Dermis lymphatic vessel endothelial cell (primary cell): Measurements from ENCODE around the gene SMNDC1. TPM values are rescaled to one million over a fixed set of nuclear protein-coding genes. Genes with fewer than 3 reads are reported as not detected.

ENCODE experiments used
- total RNA-seq: library from RNA; depleted of rRNA; stranded (reverse); fragments of >200 nt; gene quantifications from 2 replicates; pipeline ENCODE4 v1.2.1, GENCODE V29; 2014

Gene SMNDC1
- 6.3 and 8.4 TPM in 2 replicates for total RNA-seq

DNA sequence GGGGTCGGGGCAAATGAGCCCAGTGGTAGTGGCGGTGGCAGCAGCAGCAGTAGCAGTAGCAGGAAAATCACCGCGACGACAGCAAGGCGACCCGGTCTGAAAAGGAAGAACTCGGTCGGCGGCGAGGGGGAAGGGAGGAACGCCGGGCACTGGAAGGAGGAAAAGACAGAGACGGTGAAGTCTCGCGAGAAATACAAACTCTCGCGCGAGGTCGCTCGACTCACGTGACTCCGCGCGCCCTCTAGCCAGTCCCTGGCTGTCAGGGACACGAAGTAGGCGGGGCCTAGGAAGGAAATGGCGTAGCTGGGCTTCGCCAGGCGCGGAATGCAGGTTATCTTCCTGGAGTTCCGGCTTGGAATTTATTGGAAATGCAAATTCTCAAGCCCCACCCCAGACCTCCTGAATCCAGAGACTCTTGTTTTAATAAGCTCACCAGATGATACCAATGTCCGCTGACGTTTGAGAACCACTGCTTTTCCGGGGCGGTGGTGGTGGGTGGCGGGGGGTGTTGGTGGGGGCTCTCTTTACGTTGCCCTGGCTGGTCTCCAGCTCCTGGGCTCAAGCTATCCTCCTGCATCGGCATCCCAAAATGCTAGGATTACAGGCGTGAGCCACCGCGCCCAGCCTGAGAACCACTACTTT, at the start of gene SMNDC1:
SMNDC1 (minus strand) TSS at position 141 of the 642 bp plus-strand sequence. CDS start 1,333 bp downstream, outside the sequence.

Other genes with a start within 250 kb of the SMNDC1 start
- 13.7 and 15.1 TPM in 2 replicates for gene MXI1, start 97.3 kb downstream of the SMNDC1 start, total RNA-seq
- gene DUSP5, start 193.0 kb upstream of the SMNDC1 start, total RNA-seq = 47.5 and 54.9 TPM in 2 replicates